NCI-H524 treated with DMSO at 0.1 percent for 48 hours (cell line): ENCODE measurements around the gene FAM221B.

Experiments
- DNase-seq: peaks from one replicate; lab custom pipeline; 2025; lab: John Stamatoyannopoulos, UW

Gene FAM221B

DNA sequence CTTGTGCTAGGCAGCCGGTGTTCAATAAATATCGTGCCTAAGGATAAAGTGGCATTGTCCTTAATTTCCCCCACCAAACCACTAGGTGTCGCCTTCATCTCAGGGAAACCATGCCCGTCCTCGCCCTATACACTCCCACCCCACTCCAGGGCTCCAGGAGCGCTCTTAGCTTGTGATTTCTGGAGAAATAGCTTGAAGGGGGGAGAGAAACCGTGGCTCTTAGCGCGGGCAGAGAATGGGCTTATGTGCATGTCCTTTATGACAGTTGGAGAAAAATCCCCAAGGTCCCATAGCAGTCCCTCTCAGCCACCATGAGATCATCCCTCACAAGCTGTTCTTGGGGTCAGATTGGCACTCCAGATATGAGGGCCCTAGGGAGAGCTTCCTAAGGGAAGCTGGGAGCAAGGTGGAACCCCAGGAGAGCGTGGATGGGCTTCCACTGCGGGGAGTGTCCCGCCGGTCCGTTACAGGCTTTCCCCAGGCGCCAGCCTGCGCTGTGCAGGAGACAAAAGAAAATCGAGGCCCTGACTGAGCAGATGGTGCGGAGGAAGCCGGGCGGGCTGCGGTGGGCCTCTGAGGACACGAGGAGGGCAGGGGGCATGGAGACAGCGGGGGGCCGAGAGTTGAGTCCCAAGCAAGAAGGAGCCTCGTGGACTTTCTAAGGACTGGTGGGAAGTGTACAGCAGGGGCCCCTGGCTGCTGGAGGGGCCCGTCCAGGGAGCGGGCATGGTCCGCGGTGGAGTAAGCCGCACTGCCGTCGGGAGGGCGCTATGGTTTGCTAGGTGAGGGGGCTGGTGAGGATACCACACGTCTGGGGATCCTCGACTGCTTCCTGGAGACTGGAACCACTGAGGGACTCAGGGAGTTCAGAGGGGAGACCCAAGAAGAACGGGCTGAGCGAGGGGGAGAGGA is 37.9 kb downstream of the FAM221B start:
- DNase-seq = peak; percentile 84

DNA sequence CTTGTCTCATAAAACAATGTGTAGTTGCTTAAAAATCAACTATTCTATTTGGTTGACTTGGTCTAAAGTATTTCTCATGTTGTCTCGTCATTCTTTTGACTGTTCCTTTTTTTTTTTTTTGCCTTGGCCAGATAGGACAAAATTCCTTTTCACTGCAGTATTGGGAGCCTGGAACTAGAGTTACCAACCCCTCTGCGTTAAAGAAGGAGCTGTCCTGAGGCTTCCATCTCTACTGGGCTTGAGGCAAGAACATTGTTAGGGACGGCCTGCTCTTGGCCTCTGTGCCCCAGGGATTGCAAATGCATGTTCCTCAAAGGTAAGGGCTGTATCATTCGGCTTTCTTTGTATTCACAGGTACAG is 38.5 kb downstream of the FAM221B start:
- DNase-seq = no peak

DNA sequence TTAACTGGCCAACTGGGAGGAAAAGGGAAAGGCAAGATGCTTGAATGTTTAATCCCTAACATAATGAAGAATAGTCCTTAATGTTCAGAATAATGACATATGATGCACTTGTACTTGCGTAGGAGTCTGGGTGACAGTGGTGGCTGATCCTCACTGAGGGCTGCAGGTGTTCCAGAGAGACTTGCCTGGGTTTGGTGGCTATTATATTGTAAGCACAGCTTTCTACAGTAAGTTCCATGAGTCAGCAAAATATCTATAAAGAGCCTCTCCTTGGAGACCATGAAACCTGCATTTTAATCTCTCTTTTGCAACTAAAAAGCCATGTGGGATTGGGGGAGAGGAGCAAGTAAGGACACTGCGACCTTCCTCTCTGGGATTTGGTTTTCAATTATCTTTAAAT is 39.0 kb downstream of the FAM221B start:
- no peak for DNase-seq

DNA sequence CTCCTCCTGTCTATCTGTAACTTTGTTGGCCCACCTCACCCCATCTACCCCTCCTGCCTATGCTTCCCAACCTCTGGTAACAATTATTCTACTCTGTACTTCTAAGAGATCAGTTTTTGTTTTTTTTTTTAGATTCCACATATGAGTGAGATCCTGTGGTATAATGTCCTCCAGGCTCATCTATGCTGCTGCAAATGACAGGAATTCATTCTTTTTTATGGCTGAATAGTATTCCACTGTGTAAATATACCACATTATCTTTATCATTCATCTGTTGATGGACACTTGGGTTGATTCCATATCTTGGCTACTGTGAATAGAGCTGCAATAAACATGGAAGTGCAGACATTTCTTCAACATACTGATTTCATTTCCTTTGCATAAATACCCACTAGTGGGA is 45.1 kb downstream of the FAM221B start:
- no peak for DNase-seq

DNA sequence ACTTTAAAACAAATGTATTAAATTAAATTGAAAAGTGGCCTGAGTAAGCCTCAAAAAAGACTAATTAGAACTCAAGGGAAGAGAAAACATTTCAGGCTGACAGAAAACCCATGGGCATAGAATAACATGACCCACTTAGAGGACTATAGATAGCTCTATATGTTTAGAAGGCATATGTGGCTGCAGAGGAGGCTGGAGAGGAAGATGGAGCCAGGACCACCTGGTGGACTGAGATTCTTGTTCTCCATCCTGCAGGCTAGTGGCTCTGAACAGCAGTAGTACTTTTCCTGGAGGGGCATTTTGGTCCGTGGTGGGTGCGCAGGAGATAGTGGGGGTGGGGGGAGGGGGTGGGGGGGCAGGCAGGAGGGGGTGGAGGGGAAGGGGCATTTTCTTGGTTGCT is 47.5 kb downstream of the FAM221B start:
- no peak for DNase-seq

DNA sequence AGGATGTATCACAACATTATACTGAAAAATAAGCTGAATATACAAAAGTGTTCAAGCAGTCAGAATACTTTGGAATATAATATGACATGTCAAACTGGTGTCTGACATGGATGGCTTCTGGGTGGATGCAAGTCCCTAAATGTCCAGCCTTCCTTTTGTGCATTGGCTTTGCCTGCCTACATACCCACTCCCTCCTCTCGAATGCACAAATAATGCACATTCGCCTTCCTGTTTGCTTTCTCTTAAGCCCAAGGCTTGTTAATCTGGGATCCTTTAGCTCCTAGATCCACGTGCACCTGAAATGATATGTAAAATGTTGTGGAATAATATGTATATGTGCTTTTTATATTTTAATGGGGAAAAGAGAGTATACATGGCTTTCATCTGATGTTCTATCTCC is 50.0 kb downstream of the FAM221B start:
- DNase-seq = no peak

DNA sequence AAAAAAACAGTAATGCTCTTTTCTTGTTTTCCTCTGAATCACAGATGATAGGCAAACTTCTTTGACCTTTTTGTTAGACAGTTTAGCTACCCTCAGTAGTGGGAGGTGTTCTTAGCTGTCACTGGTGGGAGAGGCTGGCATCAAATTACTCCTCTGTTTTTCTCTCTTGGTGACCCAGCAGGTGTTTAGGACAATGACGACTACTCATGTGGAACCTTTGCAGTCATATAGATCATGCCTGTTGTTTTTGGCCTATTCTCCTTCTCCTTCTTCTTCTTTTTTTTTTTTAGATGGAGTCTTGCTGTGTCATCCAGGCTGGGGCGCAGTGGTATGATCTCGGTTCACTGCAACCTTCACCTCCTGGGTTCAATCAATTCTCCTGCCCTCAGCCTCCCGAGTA is 52.5 kb downstream of the FAM221B start:
- no peak for DNase-seq

DNA sequence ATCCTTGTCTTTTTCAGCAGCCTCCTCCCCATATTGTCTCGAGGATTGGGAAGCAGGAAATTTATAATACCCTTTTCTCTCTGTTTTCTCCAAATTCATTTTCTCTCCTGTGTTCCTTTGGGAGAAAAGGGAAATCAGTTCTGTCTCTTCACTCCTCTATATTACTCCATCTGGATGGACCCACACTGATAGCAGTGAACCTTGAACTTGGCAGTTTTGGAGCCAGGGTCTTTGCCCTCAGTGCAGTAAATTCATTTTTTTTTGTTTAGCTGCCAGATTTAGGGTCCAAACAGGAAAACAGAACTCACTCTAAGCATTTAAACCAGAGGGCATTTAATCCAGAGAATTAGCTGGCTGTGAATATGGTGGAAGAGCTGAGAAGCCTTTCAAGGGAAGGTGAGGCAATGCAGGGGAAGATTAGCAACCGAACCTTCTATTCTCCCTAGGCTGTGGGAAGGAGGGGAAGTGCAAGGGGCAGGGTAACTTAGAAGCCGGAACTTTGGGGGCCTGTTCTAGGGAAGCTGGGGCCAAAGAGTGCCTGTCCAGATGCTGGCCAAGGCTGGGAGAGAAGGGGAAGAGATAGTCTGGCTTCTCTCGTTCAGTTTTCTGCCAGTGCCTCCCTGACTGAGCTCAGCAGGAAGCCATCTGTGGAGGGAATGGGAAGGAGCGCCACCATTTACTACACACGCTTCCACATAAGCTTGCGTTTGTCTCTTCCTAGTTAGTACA is 53.5 kb downstream of the FAM221B start:
- no peak for DNase-seq

DNA sequence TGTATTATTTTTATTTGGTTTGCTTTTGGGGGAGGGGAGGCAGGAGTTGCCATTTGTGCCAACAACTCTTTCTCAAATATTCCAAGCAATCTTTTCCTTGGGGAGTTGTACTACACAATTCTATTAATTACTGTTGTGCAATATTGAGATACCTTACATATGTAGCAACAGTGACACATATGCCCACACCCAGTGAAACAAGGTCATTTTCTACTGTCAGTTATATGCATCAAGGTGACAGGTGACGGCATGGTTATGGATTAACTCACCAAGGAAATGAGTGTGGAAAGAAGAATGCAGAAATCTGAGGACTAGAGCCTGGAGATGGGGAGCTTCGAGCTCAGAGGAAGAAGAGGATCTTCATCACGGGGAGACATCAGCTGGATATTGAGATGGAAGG is 56.6 kb downstream of the FAM221B start:
- no peak for DNase-seq

DNA sequence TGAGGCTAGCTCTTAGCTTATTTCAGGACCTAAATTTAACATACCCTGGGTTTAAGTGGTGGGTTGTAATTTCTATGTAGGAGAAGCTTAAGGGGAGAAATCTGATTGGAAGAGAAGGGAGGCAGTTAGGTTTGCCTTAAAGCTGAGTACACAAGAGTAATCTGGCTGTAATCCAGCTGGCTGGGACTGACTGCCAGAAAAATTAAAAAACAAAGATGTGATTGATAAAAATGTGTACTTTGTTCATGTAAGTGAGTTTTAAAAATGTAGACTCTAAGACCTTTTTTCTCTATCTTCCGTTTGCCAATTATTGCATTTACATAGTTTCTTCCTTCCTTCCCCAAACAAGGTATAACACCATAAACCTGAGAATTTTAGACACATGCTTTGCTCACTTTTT is 57.0 kb downstream of the FAM221B start:
- no peak for DNase-seq

DNA sequence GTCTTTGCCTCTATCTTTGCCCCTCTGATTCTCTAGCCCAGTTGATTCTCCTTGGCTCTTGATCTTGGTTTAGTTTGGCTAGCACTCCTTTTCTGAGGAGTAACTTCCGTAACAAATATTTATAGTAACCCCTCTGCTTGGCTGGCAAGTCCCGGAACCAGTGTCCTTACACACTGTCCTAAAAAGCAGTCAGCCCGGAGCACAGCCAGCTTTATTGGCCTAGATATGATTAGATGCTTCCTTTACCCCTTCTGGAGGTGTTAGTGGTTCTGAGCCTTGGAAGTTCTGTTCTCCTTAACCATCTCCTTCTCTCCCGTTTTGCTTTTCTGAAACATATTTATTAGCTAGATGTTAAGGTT is 57.5 kb downstream of the FAM221B start:
- no peak for DNase-seq

DNA sequence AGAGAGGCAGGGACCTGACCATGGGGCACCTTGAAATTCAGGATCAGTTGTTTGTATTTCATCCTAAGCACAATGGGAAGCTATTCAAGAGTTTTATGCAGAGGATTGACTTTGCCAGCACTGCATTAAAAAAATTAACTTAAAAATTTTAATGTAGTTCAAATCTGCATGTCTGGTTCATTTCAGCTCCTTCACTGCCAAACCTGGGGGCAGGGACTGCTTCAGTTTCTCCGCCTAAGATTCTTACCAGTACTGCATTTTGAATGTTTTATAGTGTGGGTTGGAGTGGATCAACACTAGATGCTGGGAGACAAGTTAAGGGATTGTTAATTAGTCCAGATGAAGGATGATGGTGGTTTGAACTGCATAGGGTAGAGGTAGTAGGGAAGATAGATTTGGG is 58.8 kb downstream of the FAM221B start:
- DNase-seq = no peak

DNA sequence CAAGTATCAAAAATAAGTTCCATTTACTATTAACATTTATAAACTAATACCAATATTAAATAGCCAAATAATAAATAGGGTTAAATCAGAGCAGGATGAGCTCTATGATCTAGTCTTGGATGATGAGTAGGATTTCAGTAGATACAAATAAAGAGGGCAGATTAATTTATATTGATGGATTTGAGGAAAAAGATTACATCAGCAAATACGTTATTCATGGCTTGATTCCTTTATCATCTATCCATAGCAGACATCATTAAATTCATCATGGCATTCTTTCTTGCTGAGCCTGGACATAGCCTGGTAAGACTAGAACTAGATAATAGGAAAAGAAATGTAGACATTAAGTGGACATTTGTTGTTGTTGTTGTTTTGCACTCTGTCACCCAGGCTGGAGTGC is 61.1 kb downstream of the FAM221B start:
- no peak for DNase-seq

DNA sequence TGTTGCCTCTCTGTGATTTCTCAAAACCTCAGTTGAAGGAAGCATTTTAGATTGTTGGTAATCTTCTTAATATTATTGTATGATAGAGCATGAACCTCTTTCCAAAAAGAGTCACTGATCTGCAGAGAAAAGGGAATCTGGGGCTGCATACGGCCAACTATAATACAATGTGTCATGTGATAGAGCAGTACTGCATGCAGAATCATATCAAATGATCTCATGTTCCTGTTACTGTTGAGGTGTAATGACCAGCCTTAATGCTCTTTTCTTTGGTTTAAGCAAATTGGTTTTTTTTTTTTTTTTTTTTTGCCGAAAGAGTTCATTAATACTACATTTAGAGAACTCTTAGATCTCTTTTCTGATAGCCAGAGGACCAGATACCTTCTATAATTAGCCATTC is 61.5 kb downstream of the FAM221B start:
- no peak for DNase-seq
